ENCODE measurements around the gene CPNE5.

Gene CPNE5

DNA sequence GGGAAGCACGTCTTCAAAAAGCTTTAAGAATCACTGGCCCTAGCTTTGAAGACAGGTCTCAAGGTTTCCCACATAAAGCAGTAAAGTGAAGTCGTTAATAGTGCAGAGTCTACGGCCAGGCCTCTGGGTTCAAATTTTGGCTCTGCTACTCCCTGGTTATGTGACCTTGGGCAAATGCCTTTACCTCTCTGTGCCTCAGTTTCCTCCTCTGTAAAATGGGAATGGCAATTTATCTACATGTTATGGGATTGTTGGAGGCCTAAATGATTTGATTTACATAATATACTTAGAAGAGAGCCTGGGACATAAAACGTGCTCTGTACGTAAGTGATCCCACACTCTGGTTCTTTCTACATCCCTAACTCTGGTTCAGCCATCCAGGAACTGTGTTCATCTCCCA lies 32.1 kb downstream of the CPNE5 start:
- TF ChIP-seq TCF12 (IDR thresholded peaks at IDR 0.05; ENCODE audit: low read depth): no peak
- TF ChIP-seq, protein P1, sequence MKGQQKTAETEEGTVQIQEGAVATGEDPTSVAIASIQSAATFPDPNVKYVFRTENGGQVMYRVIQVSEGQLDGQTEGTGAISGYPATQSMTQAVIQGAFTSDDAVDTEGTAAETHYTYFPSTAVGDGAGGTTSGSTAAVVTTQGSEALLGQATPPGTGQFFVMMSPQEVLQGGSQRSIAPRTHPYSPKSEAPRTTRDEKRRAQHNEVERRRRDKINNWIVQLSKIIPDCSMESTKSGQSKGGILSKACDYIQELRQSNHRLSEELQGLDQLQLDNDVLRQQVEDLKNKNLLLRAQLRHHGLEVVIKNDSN (IDR thresholded peaks at IDR 0.05): no peak
- TF ChIP-seq, protein P2, sequence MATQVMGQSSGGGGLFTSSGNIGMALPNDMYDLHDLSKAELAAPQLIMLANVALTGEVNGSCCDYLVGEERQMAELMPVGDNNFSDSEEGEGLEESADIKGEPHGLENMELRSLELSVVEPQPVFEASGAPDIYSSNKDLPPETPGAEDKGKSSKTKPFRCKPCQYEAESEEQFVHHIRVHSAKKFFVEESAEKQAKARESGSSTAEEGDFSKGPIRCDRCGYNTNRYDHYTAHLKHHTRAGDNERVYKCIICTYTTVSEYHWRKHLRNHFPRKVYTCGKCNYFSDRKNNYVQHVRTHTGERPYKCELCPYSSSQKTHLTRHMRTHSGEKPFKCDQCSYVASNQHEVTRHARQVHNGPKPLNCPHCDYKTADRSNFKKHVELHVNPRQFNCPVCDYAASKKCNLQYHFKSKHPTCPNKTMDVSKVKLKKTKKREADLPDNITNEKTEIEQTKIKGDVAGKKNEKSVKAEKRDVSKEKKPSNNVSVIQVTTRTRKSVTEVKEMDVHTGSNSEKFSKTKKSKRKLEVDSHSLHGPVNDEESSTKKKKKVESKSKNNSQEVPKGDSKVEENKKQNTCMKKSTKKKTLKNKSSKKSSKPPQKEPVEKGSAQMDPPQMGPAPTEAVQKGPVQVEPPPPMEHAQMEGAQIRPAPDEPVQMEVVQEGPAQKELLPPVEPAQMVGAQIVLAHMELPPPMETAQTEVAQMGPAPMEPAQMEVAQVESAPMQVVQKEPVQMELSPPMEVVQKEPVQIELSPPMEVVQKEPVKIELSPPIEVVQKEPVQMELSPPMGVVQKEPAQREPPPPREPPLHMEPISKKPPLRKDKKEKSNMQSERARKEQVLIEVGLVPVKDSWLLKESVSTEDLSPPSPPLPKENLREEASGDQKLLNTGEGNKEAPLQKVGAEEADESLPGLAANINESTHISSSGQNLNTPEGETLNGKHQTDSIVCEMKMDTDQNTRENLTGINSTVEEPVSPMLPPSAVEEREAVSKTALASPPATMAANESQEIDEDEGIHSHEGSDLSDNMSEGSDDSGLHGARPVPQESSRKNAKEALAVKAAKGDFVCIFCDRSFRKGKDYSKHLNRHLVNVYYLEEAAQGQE (IDR thresholded peaks at IDR 0.05; ENCODE audit: low read depth): no peak
- no peak for TF ChIP-seq FOXM1 (IDR thresholded peaks at IDR 0.05; ENCODE audit: borderline replicate concordance, low read depth)
- no peak for TF ChIP-seq CREB1 (IDR thresholded peaks at IDR 0.05; ENCODE audit: low read depth)
- TF ChIP-seq EP300 (IDR thresholded peaks at IDR 0.05; ENCODE audit: borderline replicate concordance): no peak
- no peak for TF ChIP-seq CEBPB (IDR thresholded peaks at IDR 0.05)
- TF ChIP-seq EGR1 (IDR thresholded peaks at IDR 0.05): no peak
- TF ChIP-seq YY1 (IDR thresholded peaks at IDR 0.05; ENCODE audit: low read depth): no peak
- TF ChIP-seq RAD21 (IDR thresholded peaks at IDR 0.05; ENCODE audit: low read depth): no peak
- no peak for TF ChIP-seq NFIC (IDR thresholded peaks at IDR 0.05)
- TF ChIP-seq TAF1 (IDR thresholded peaks at IDR 0.05; ENCODE audit: low read depth): no peak
- TF ChIP-seq TEAD4 (IDR thresholded peaks at IDR 0.05): no peak
- TF ChIP-seq ZBTB7A (IDR thresholded peaks at IDR 0.05; ENCODE audit: low read depth): no peak
- TF ChIP-seq, protein P3, sequence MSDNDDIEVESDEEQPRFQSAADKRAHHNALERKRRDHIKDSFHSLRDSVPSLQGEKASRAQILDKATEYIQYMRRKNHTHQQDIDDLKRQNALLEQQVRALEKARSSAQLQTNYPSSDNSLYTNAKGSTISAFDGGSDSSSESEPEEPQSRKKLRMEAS (IDR thresholded peaks at IDR 0.05): no peak

DNA sequence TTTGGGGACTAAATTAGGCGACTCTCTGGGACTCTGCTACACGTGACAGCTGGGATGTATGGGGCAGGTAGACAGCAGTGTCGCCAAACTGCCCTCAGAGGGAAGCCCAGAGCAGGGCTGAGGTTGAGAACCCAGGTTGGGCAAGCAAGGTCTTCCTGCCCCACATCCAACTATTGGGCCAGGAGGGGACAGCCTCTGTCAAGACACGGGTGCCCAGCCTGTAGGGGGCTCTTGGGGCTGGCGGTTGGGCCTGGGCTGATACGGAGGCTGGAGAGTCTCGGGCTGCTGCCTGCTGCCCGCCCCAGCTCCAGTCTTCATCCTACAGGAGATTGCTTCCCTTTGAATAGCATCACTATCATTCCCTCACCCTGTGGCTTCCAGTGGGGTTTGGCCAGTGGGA lies 33.3 kb downstream of the CPNE5 start:
- TF ChIP-seq YY1 (IDR thresholded peaks at IDR 0.05; ENCODE audit: low read depth) (no peak), EGR1 (IDR thresholded peaks at IDR 0.05) (no peak), CEBPB (IDR thresholded peaks at IDR 0.05) (no peak), TAF1 (IDR thresholded peaks at IDR 0.05; ENCODE audit: low read depth) (no peak)
- TF ChIP-seq, protein P3 (IDR thresholded peaks at IDR 0.05): no peak
- TF ChIP-seq, protein P1 (IDR thresholded peaks at IDR 0.05): no peak
- TF ChIP-seq, protein P2 (IDR thresholded peaks at IDR 0.05; ENCODE audit: low read depth): no peak

DNA sequence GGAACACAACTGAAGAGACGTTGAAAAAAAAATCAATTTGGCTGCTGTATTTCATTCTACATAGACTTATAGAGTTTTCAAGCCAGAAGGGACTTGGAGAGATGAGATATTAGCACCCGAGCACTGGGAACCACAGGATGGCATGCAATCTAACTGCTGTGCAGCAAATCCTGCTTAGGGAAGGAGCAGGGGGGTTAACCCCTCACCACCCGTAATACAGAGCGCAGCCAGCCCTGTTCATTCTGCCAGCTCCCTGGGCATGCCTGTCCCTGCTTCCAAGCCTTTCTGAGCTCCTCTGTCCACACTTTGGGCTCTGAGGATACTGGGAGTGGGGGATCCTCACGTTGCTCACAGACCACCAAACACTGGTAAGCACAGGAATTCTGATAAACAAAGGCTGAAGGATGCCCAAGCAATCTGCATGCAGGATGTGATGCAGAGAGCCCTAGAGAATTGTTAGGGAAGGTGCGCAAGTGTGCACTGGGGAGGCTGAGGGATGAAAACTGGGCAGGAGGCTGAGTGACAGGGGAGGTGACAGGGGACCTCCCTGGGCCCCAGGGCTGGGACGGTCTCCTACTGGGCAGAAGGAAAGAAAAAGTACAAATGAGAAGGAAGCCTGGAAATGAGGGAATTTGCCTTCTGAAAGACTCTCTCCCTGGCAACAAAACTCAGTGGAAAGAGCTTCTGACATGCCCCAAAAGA lies 34.0 kb downstream of the CPNE5 start:
- TF ChIP-seq, protein P2 (IDR thresholded peaks at IDR 0.05; ENCODE audit: low read depth): no peak
- TF ChIP-seq YY1 (IDR thresholded peaks at IDR 0.05; ENCODE audit: low read depth): no peak
- TF ChIP-seq EGR1 (IDR thresholded peaks at IDR 0.05): no peak
- no peak for TF ChIP-seq NFIC (IDR thresholded peaks at IDR 0.05)
- TF ChIP-seq, protein P3 (IDR thresholded peaks at IDR 0.05): no peak
- TF ChIP-seq RAD21 (IDR thresholded peaks at IDR 0.05; ENCODE audit: low read depth): no peak
- TF ChIP-seq TCF12 (IDR thresholded peaks at IDR 0.05; ENCODE audit: low read depth): no peak
- no peak for TF ChIP-seq ZBTB7A (IDR thresholded peaks at IDR 0.05; ENCODE audit: low read depth)
- no peak for TF ChIP-seq FOXM1 (IDR thresholded peaks at IDR 0.05; ENCODE audit: borderline replicate concordance, low read depth)
- TF ChIP-seq CREB1 (IDR thresholded peaks at IDR 0.05; ENCODE audit: low read depth): no peak
- no peak for TF ChIP-seq TAF1 (IDR thresholded peaks at IDR 0.05; ENCODE audit: low read depth)
- no peak for TF ChIP-seq TEAD4 (IDR thresholded peaks at IDR 0.05)
- no peak for TF ChIP-seq EP300 (IDR thresholded peaks at IDR 0.05; ENCODE audit: borderline replicate concordance)
- TF ChIP-seq, protein P1 (IDR thresholded peaks at IDR 0.05): no peak
- TF ChIP-seq CEBPB (IDR thresholded peaks at IDR 0.05): no peak
